HG03280 (cell line): ENCODE data around the gene CBX8.
"Not testable (repeated sequence)": the region's sequence is repeated elsewhere in the genome, so short reads cannot be mapped to it uniquely, and the experiment has no call there.

ENCODE experiments used
- ATAC-seq: cut with Tn5 transposase; IDR thresholded peaks from one replicate; pipeline ENCODE4 v1.9.1; 2021; ENCODE audit warnings: mild to moderate bottlenecking, moderate library complexity; ENCODE audit not compliant: unreplicated experiment

The CBX8 gene

DNA sequence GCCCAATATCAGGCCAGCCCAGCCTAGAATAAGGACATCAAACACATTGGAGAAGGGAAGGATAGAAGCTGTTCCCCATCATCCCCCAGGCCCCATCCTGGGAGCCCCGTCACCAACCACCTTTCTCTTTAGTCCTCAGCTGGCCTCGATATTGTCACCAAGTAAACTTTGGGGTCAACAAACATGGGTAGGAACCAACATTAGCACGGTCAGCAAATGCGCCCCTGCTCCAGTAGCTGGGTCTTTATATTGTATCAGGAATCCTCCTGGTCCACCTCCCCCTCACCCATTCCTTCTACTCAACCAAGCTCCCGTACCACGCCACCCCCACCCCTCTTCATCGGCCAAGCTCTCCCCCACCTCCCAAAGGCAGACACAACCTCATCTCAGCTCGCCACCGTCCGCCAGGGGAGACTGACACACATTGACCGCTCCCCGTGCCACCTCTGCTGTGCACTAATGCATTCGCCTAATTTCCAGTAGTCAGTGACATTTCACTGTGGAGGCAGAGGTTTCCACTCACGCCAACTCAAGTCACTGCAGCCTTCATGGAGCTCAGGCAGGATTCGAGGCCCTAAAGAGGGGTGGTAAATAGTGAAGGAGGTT is 39.6 kb downstream of the CBX8 start:
- no peak for ATAC-seq

- no peak for ATAC-seq
Measured at GRCh38 chr17:79755591-79755990, 41.3 kb downstream of the CBX8 start.

- ATAC-seq: not testable (repeated sequence)
Measured at GRCh38 chr17:79754903-79755302, 42.0 kb downstream of the CBX8 start.

- ATAC-seq: no peak
Measured at GRCh38 chr17:79754370-79754769, 42.5 kb downstream of the CBX8 start.

GRCh38 chr17:79752175-79752574 is 44.7 kb downstream of the CBX8 start:
- no peak for ATAC-seq

GRCh38 chr17:79750650-79751545 is 46.0 kb downstream of the CBX8 start:
- no peak for ATAC-seq

- ATAC-seq: no peak
Measured at GRCh38 chr17:79749958-79750357, 46.9 kb downstream of the CBX8 start.

GRCh38 chr17:79749156-79749815 is 47.6 kb downstream of the CBX8 start:
- no peak for ATAC-seq

DNA sequence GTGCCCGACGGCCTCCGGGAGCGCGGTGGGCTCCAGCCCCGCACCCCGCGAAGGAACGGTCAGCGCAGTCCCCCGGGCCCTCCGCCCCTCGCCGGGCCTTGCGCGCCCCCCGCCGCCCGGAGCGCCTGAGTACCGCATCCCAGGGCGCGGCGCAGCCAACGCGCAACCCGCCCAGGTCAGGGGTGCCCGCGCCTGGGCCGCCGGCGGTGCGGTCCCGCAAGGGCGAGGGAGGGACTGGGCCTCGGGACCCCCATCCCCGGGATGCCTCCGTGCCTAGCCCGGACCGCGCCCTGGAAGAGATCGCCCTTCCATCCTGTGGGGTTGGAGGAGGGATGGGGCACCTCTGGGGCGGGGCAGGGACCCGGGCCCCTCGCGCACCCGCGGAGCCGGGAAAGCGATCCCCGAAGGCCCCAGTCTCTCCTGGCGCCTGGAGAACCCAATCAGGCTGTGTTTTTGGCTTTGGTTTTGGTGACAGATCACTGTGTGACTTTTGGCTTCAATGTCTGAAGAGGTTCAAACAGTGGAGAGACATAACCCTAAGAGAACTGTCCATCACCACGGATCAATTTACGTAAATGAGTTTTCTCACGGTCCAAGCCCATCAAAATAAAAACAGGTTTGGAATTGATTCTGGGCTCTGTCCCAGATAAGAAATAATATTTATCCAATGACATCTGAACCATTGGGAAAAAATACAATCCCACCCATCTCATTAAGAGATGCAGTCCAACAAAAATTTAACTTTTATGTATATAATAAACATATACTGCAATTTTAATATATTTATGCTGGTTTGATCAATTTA is 48.4 kb downstream of the CBX8 start:
- no peak for ATAC-seq

DNA sequence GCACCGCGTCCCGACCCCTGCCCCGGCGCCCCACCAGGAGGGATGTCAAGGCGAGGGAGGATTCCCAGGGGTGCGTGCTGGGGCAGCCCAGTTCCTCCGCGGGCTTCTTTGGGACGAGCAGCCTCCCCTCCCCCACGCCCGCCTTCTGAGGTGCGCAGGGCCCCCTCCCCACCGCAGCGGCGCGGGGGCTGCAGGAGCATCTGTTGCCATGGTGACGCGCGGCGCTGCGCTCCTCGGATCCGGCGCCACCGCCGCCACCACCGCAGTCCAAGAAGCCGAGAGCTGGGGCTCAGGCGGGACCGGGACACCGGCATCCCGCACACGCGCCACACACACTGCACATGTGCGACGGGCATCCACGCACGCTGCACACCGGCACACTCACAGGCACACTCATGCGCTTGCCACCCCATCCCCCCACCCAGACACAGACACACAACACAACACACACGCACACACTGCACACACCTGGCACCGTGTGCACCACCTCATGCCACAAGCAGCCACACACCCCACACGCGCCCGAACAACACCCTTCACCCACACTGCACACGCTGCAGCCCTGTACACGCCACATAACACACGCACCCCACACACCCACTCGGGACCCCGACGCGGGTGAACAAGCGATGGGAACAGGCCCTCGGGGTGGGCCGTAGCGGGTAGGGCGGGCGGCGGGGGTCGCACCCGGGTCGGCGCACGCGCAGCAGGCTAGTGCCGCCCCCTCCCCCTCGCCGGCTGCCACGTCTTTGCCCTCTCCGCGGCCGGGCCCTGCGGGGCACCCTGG is 49.2 kb downstream of the CBX8 start:
- ATAC-seq: no peak

DNA sequence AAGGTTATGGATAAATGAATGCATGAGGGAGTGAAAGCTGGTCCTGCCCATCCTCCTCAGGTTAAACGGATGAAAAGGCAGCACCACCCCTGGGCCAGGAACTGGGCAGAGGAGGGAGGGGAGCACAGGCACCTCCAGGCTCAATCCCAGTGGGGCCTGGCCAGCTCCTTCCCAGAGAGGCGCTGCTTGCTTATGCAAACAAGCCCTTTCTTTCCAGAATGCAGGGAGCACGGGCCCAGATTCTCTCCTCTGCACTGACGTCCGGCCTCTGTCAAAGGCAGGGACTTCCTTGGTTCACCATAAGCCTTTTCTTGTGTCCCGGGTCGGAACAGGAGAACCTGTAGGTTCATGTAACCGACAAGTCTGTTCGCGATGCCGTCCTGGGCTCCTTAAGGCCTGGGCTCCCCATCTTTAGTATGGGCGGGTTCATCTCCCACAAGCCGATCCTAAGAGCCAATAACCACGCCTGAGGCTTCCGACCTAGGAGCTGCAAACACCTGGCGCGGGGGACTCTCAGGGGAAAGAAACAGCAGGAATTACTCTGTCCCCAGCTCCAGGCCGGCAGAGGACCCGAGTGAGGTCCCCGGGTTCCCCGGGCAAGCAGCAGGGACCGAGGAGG is 49.9 kb downstream of the CBX8 start:
- no peak for ATAC-seq

- ATAC-seq: no peak
Measured at GRCh38 chr17:79745641-79746105, 51.2 kb downstream of the CBX8 start.

GRCh38 chr17:79743614-79744013 is 53.3 kb downstream of the CBX8 start:
- no peak for ATAC-seq

DNA sequence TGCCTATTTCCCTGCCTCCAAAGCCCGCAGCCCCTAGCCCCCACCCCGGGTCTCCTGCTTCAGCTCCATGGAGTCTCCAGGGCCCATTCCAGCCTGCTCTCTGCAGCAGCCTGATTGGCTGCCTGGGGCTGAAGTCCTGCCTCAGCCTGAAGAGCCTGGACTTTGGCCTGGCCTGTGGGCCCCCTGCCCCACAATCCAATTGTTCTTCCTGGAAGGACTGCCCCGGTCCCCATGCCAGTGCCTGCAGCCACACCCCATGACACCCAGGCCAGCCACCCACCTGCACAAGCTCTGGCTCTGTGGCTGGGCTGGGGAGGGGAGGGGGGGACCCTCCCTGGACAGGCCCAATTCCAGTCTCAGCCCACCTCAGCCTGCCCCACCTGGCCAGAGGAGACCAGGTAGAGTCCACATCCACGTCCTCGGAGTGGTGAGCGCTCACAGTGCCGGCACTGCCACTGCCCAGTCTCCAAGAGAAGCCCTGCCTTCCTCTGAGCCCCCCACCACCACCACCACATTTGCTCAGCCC is 53.9 kb downstream of the CBX8 start:
- ATAC-seq: no peak

DNA sequence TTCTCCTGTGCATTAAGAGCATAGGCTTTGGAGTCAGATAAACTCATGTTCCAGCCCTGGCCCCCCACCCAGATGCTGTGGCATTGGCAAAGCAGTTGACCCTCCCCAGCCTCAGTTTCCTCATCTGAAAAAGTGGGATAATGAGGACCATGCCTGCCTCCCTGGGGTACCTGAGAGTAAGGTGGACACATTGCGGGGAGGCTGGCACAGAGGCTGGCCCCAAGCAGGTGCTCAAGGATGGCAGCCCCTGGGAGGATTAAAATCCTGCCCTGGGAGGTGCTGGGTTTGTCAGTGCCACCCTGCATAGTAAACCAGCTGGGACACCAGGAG is 54.3 kb downstream of the CBX8 start:
- ATAC-seq: no peak
